CD1c-positive myeloid dendritic cell (primary cell): Measurements from ENCODE around the gene KIR3DL2.
"Not testable (repeated sequence)": the region's sequence is repeated elsewhere in the genome, so short reads cannot be mapped to it uniquely, and the experiment has no call there.

ENCODE experiments used
- DNase-seq: peaks from one replicate; pipeline ENCODE4 v3.0.0-alpha.2; 2016; ENCODE audit errors: extremely low spot score

Gene KIR3DL2

GRCh38 chr19:54850061-54850640 is at the start of gene KIR3DL2:
KIR3DL2 (plus strand) TSS chr19:54850443; CDS start chr19:54850476, 33 bp downstream.
- DNase-seq, result not testable (repeated sequence)

GRCh38 chr19:54803410-54803809 is 46.8 kb upstream of the KIR3DL2 start, which contains the start of gene KIR2DL4:
KIR2DL4 (plus strand) TSS chr19:54803610; CDS start chr19:54803652, 42 bp downstream.
- DNase-seq, result no peak

GRCh38 chr19:54804101-54804500 is 46.1 kb upstream of the KIR3DL2 start:
- no peak for DNase-seq

GRCh38 chr19:54804571-54804970 is 45.7 kb upstream of the KIR3DL2 start:
- no peak for DNase-seq

GRCh38 chr19:54805665-54806515 is 44.4 kb upstream of the KIR3DL2 start:
- no peak for DNase-seq

GRCh38 chr19:54806516-54806838 is 43.8 kb upstream of the KIR3DL2 start:
- DNase-seq, result no peak

GRCh38 chr19:54814571-54814970 is 35.7 kb upstream of the KIR3DL2 start:
- DNase-seq, result not testable (repeated sequence)

- not testable (repeated sequence) for DNase-seq
Observed at GRCh38 chr19:54816251-54816650, 34.0 kb upstream of the KIR3DL2 start, which contains the start of gene KIR3DL1. KIR3DL1 (plus strand) TSS chr19:54816468.

- no peak for DNase-seq
Observed at GRCh38 chr19:54817670-54818536, 32.3 kb upstream of the KIR3DL2 start.

GRCh38 chr19:54824416-54824815 is 25.8 kb upstream of the KIR3DL2 start:
- peak; percentile 19 for DNase-seq

GRCh38 chr19:54825326-54825725 is 24.9 kb upstream of the KIR3DL2 start:
- peak; percentile 9 for DNase-seq

GRCh38 chr19:54828064-54828463 is 22.2 kb upstream of the KIR3DL2 start:
- DNase-seq, result not testable (repeated sequence)

- DNase-seq, result not testable (repeated sequence)
Observed at GRCh38 chr19:54832496-54832895, 17.7 kb upstream of the KIR3DL2 start, which contains the start of gene KIR2DS4. KIR2DS4 (plus strand) TSS chr19:54832676.

GRCh38 chr19:54835126-54835525 is 15.1 kb upstream of the KIR3DL2 start:
- DNase-seq, result not testable (repeated sequence)

GRCh38 chr19:54837522-54837921 is 12.7 kb upstream of the KIR3DL2 start:
- peak; percentile 36 for DNase-seq

GRCh38 chr19:54843171-54843570 is 7.1 kb upstream of the KIR3DL2 start:
- DNase-seq, result not testable (repeated sequence)

GRCh38 chr19:54850930-54851329 is 687 bp downstream of the KIR3DL2 start:
- DNase-seq, result no peak

- no peak for DNase-seq
Observed at GRCh38 chr19:54851353-54851752, 1.1 kb downstream of the KIR3DL2 start.

GRCh38 chr19:54855241-54855640 is 5.0 kb downstream of the KIR3DL2 start:
- DNase-seq, result peak; percentile 33

GRCh38 chr19:54858476-54858875 is 8.2 kb downstream of the KIR3DL2 start:
- DNase-seq, result not testable (repeated sequence)

GRCh38 chr19:54859421-54859820 is 9.2 kb downstream of the KIR3DL2 start:
- peak; percentile 81 for DNase-seq

GRCh38 chr19:54863459-54863858 is 13.2 kb downstream of the KIR3DL2 start:
- DNase-seq, result not testable (repeated sequence)
